Measurements from ENCODE around the gene UTS2B.

Gene UTS2B, protein sequence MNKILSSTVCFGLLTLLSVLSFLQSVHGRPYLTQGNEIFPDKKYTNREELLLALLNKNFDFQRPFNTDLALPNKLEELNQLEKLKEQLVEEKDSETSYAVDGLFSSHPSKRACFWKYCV

DNA sequence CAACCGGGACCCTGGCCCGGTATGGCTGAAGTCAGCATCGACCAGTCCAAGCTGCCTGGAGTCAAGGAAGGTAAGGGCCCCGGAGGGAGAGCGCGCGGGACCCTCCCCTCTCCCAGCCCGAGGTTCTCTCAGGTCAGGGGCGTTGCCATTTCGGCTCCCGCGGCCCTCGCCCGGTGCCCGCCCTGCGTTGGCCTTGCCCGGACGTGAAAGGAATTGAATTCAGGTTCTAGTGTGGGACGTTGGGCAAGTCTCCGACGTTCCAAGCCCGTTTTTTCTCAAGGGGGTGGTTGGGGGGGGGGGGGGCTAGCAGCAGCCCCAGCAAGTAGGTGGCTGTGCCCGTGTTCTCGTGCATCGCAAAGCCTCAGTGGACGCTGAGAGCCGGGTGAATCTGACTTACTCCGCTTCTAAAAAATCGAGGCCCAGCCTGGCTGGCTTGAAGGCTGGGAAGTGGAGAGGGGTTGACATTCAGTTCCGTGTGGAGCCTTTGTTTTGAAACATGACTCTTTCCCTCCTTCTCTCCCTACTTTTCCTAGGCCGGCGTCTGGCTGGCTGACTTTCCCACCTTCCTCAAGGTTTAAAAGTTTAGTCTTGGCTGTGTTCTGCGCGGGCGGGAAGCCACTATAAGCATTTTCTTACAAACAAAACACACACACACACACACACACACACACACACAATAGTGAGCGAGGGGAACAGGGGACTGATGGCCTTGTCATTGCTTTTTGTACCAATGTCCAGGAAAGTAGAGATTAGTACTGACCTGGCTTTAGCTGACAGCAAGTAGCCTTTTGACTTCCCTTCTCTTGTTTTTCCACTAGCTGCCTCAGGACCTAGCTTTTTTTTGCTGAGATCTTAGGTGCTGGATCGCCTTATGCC lies at the start of gene UTS2B:
TSS of gene UTS2B (minus strand) at position 873 of the 876 bp plus-strand sequence. CDS start 48,337 bp downstream, outside the sequence.
- no peak for DNase-seq (ENCODE audit: insufficient read length, low spot score)

DNA sequence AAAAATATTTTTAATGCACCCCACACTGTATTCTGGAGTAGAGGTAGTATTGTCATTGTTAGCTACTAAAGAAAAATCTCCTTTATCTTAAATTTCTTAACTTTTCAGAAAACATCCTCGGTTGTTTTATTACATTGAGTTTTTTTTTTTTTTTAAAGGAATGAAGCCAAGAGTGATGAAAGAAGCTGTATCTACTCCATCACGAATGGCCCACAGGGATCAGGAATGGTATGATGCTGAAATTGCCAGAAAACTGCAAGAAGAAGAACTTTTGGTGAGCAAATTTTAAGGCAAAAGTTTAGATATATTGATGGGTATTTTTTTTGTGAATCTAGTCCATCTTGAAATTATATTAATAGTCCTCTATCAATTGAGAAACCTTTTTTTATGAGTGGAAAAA lies 49.7 kb upstream of the UTS2B start:
- FAIRE-seq (no peak), DNase-seq (ENCODE audit: insufficient read length, low spot score) (no peak)

More for the DNA sequence above, at the start of gene UTS2B:
- peak; percentile 85 for FAIRE-seq

DNA sequence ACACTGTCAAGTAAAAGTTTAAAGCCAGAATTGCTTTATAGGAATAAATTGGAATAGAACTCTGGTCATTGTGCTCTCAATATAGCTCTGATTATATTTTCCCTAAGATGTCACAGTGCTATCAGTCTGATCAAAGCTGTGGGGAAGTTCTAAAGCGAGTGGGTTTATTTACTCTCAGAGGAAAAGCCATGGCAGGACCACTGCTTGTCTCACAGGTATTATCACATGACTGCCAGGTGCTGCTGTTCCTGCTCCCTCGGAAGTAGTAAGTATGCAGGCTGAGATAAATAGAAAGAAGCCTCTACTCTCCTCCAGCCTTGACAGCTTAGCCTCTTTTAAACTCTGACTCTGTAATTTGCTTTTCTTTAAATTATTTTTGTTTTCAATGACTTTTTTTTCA lies 49.1 kb upstream of the UTS2B start:
- no peak for FAIRE-seq
- no peak for DNase-seq (ENCODE audit: insufficient read length, low spot score)

DNA sequence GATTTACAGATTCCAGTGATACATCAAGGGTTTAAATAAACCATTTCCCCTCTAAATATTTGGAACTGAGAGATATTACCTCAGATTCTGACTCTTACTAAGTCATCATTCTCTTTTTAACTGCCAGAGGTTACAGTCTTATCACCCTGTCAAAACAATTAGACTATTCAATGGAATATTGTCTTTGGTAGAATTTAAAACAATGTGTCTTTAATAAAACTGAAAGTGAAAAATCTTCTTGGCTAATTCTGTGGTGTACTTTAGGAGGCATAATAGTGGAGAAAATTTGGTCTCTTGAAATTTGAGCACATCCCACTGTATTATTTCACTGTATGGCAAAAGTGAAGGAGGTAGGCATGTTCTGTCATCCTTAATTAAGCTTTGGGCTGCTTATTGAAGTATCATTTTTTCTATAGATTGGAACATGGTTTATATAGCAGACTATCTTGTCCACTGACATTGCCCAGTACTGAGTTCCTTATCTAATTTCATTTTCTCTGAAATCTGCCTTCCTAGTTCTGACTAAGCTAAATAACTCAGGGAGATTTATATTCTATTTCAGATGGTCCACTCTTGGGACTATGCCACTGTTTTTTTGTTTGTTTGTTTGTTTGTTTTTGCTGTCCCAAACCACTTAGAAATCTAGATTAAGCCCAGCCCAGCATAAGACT lies 48.0 kb upstream of the UTS2B start:
- DNase-seq (ENCODE audit: insufficient read length, low spot score) (no peak), FAIRE-seq (no peak)

DNA sequence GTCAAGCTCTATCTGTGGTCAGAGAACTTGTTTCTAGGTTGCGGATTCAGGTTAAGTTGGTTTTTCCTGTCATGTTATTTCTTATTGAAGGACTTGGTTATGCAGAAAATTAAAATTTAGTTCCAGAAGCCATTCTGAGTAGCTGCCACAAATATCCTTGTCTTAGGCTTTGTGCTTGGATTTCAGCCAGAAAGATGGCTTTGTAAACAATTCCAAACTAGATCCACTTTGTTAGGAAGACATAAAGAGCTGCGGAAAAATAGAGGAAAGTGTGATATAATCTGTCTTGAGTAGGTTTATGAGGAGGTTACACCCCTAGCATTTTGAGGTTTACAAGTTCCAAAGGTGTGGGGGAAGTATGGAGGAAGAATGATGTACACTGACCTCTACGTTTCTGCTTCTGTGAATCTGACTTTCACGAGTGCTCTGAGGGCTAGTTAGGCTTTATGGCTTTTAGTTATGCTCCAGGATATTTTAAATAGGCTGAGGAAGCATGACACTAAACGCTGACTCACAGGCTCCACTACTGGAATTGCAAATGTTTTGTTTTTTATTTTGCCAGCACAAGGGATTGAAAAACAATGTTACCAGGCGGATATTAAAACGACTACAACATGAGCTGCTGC lies 46.3 kb upstream of the UTS2B start:
- DNase-seq (ENCODE audit: insufficient read length, low spot score): no peak
- FAIRE-seq: peak; percentile 21

DNA sequence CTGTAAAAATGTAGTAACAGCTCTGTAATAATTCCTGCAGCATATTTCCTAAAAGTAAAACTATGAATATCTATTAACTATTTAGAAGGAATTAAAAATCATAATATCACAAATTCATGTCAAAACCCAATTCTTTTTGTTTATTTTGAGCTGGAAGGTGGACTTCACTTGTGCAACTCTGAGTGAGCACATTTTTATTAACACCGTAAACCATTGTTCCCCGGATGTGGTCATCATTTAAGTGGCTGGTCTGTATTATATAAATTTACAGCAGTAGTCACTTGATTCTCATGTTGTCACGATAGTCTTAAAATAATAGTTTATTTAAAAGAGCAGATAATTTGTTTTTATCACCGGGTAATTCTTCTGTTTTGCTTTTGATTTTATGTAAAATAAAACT lies 43.0 kb upstream of the UTS2B start:
- FAIRE-seq (no peak), DNase-seq (ENCODE audit: insufficient read length, low spot score) (no peak)

DNA sequence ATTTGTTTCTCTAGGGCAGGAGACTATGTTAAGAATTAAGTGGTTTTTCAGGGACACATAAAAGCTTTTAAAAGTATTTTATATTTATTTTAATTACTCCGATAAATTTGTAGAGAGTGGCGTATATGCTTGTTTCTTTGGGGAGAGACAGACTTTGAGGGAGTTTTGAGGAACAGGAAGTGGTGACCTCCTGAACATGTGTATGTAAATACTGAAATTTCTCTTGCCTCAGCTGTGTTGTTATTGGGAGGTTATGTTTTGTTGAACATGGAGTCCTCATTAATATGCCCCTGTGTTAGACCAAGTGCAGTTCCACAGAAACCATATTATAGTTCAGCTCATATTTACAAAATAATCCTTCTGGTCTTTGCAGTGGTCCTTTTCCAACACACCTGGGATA lies 41.8 kb upstream of the UTS2B start:
- no peak for FAIRE-seq

DNA sequence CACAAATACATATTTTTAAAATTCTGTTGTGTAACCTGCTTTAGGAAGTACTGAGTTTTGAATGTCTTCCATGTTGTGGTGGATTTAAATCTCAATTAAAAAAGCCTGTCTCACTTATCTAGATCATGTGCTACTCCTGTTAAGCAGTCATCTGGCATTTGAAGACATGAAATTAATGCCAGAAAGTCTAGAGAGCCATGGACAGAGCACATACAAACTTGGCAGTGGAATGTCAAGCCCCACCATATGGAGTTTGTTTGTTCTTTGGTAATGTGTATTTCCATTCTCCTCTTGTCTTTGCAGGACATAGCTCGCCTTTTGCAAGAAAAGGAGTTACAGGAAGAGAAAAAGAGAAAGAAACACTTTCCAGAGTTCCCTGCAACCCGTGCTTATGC lies 39.3 kb upstream of the UTS2B start:
- DNase-seq (ENCODE audit: insufficient read length, low spot score) (no peak), FAIRE-seq (peak; percentile 8)

More for the DNA sequence above, 41.8 kb upstream of the UTS2B start:
- no peak for DNase-seq (ENCODE audit: insufficient read length, low spot score)

DNA sequence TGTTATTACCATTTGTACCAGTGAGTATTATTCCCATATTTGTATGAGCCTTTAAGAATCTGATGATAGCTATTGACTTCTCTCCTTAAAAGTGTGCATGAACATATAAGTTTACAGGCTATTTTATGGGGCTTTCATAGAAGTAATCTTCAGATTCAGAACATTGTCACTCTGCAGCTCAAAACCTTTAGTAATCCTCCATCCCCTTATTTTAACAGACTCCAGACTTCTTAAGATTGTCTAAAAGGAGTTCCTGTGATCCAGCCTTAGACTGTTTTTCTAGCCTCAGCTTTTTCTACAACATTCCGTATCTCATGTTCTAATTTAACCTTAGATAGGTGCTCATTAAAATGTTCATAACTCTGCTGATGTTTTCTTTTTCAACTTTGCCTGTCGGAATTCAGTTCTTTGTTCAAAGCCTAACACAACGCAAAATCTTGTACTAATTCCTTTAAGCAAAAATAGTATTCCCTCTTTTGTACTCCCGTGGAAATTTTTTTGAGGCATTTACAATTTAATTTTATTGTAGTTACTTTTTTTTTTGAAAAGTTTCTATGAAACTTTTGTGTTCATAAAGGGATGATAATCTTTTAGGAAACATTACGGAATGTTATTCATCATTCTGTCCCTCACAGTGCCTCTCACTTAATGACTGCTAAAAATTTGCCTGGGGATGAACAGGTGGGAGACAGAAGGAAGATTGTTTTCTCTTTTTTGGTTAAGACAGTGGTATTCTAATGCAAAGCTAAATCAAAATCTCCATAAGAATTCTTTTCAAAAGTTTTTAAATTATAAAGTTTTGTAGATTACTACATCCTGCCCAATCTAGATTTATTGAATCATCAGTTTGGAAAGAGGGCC lies 38.7 kb upstream of the UTS2B start:
- FAIRE-seq: peak; percentile 33
- no peak for DNase-seq (ENCODE audit: insufficient read length, low spot score)

DNA sequence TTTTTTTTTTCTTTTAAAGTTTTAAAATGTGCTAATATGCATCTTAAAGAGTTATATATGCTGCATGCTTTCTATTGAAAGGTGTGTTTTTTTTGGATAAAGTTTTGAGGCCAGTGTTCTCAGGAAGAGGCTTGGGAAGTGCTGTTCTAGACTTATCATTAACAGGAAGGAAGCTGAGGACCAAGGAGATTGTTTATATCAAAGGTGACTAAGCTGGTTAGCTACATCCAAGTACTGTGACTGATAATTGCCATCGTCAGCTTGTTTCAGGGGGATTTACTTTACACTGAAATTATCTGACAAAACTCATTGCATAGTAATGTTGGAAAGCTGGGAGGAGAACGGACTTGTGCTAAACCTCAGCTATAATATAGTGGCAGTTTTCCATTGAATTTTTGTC lies 36.3 kb upstream of the UTS2B start:
- DNase-seq (ENCODE audit: insufficient read length, low spot score): no peak
- FAIRE-seq: no peak

DNA sequence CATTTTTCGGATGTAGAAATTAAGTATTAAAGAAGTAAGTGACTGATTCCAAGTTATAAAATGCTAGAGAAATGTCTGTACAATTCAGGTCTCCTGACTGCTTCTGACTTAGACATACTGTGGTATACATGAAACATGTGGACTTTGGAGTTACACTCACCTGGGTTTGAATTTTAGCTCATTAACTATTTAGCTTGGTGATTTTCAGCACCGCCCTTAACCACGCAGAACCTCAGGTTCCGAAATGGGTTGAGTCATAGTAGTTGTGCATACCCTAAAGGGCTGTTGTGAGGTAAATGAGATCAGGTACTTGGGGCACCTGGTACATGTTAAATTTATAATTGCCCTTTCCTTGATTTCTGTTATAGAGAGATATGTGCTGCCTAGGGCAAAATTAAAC lies 32.9 kb upstream of the UTS2B start:
- FAIRE-seq: no peak

DNA sequence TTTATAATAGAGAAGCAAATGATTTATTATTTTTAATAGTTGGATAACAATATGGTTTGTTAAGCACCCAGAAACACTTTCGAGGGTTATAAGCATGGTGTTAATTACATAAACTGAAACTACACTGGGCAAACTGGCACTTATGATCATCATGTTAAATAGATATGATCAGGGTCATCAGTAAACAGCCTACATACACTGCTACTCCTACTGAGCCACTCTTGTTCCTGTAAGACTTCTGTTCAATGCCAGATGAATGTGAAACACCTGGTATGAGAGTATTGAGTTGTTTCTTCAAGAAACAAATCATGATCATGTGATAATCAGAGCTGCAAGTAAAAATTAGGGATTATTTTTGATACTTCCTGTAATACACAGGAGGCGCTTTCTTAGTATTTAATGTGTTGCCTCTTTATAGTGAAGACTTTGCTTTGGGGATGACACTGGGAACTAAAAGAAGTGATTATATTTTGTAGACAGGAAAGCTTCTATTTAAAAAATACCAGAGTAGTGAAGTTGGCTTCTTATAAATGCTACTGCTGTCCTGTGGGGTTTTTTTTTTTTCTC lies 32.3 kb upstream of the UTS2B start:
- peak; percentile 53 for FAIRE-seq
- DNase-seq (ENCODE audit: insufficient read length, low spot score): no peak

More for the DNA sequence above, 32.9 kb upstream of the UTS2B start:
- DNase-seq (ENCODE audit: insufficient read length, low spot score): no peak

DNA sequence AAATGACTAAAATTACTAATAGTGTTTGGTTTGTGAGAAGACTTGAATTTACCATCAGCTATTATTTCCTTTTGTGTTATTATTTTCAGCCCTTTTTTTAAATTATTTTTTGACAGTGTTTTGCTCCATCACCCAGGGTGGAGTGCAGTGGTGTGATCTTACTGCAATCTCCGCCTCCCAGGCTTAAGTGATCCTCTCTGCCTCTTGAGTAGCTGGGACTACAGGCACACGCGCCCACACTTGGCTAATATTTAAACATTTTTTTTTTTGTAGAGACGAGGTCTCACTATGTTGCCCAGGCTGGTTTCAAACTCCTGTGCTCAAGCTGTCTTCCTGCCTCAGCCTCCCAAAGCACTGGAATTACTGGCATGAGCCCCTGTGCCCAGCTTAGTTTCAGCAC lies 31.7 kb upstream of the UTS2B start:
- no peak for DNase-seq (ENCODE audit: insufficient read length, low spot score)
- no peak for FAIRE-seq

DNA sequence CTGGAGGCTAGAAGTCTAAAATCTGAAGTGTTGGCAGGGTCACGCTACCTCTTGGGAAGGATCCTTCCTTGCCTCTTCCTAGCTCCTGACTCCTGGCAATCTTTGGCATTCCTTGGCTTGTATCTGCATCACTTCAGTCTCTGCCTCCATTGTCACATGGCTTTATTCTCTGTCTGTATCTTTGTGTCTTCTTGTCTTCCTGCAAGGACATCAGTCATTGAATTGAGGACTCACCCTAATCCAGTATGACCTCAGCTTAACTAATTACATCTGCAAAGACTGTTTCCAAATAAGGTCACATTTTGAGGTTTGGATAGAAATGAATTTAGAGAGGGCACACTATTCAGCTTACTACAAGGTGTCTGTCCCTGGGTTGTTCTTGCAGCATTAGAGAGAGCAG lies 31.1 kb upstream of the UTS2B start:
- DNase-seq (ENCODE audit: insufficient read length, low spot score) (no peak), FAIRE-seq (peak; percentile 77)

DNA sequence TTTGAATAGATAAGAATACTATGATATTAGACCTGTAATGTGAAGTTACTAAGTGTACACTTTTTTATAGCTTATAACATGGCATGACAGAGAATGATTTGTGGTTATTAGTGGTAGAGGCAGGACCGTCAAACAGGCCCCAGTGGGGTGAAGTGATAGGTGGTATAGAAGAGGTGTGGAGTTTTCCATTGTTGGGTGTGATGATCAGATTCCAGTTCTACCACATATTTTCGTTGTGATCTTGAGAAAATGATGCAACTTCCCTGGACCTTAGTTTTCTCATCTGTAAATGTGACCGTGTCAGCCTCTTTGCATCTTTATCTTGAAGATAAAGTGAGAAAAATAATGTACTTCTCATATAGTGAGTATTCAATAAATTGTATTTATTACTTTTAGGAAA lies 30.3 kb upstream of the UTS2B start:
- DNase-seq (ENCODE audit: insufficient read length, low spot score): no peak
- FAIRE-seq: no peak

DNA sequence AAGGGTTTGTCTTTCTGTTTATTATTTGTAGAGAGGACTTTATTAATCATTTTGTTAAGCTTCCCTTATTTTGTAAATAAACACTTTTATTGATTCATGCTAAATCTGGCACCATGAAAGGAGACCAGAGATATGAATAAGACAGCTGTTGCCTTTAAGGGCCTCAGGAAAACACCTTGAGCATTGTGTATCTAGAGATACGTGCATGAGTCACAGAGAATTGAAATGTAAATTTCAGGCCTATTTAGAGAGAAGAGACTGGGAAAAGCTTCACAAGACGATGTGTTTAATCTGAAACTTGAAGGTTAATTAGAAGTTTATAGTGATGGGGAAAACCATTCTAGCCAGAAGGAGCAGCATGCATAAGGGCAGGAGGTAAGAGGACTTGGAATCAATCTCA lies 28.6 kb upstream of the UTS2B start:
- FAIRE-seq (no peak), DNase-seq (ENCODE audit: insufficient read length, low spot score) (no peak)

DNA sequence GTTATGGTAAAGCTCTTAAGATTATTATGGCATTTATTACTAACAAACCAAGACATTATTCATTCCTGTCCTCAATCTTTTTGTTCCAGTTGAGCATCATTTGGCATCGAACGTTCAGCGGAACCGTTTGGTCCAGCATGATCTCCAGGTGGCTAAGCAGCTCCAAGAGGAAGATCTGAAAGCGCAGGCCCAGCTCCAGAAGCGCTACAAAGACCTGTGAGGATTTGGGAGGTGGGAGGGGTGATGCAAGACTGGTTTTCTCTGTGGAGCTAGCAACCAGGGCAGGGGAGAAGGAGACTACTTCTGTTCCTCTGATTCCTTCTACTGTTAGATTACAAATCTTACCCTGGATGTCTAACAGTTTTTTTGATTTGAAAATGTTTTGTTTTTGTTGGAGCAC lies 27.6 kb upstream of the UTS2B start:
- peak; percentile 72 for FAIRE-seq
- DNase-seq (ENCODE audit: insufficient read length, low spot score): no peak

DNA sequence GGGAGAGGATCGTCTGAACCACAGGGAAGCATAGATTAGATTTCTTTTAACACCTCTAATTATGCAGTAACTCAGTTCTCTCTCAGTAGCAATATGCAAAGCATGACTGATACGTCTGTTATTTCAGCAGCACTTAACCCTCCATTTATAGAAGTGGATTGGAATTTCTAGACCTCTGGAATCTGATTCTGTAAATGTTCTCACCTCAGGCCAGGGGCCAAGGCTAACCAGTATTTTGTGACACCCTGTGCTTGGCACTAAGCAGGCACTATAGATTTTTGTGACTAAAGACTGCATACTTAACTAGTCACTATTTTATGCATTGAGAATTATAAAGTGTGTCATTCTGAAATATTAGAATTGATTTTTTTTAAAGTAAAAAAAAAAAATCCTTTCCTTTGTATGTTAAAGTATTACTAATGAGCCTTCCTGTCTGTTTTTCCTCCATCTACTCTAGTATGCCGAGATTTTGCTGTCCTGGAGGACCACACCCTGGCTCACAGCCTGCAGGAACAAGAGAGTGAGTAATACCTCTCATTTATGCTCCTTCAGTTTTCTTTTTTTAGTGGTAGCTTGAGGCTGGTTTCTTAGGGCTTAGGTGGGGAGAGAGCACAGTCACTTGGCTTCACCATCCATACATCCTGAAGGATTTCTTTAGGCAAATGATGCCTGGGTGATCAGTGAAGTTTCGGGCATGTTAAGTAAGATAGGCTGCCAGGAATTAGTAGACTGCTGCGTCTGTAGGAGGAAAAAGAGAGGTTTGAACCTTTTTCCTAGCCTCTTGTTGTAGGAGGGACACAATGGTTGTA lies 26.5 kb upstream of the UTS2B start:
- DNase-seq (ENCODE audit: insufficient read length, low spot score) (no peak), FAIRE-seq (no peak)

DNA sequence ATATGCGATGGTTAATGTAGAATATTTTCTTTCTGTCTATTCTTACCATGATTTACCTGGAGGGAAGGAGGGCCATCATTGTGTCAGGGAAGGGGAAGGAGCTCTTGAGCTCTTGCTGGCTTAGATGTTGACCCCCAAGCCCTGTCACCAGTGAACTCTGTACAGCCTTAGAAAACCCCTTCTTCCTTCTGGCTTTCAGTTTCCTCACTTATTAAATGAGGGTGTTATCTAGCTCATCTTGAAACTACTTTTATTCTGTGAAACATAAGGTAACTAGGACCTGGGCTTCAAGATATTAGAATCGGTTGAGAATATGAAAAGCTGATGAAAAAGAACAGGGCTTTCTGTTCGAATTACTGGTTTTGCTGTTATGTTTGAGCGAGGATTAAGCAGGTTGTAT lies 25.1 kb upstream of the UTS2B start:
- peak; percentile 98 for FAIRE-seq
- DNase-seq (ENCODE audit: insufficient read length, low spot score): no peak
